HepG2 (cell line): Measurements from ENCODE around the gene BAIAP3. TPM values are rescaled to one million over a fixed set of nuclear protein-coding genes. Genes with fewer than 3 reads are reported as not detected.

ENCODE experiments used
- ARNTL ChIP-seq: sonication (generic); formaldehyde crosslinking; IDR thresholded peaks from 2 replicates; pipeline ENCODE4 v1.4.0; 2020; ENCODE audit warnings: mild to moderate bottlenecking, missing genetic modification reagents
- EP300 ChIP-seq, 3 experiments: sonication (generic) in 1 of 3; formaldehyde crosslinking in 1 of 3; IDR thresholded peaks; 2 replicates each; pipeline versions ENCODE4 v1.5.1 to v1.6.1; 2011 to 2020; ENCODE audit warnings: low read depth in 2 of 3, low read length in 2 of 3, borderline replicate concordance in 1 of 3, improper control_type of control experiment in 1 of 3, mild to moderate bottlenecking in 1 of 3, missing genetic modification reagents in 1 of 3, moderate library complexity in 1 of 3
- EZH2 ChIP-seq: conservative IDR thresholded peaks from 2 replicates; pipeline ENCODE4 v1.6.1; 2012; ENCODE audit warnings: mild to moderate bottlenecking, low read depth, low read length, moderate library complexity
- MAZ ChIP-seq, 2 experiments: sonication (generic) in 1 of 2; formaldehyde crosslinking in 1 of 2; IDR thresholded peaks; 2 replicates each; pipeline versions ENCODE4 v1.5.0 to v1.6.1; 2012 to 2020; ENCODE audit warnings: low read depth in 2 of 2, mild to moderate bottlenecking in 2 of 2, borderline replicate concordance in 1 of 2, improper control_type of control experiment in 1 of 2, low read length in 1 of 2, missing genetic modification reagents in 1 of 2, moderate library complexity in 1 of 2
- NFYC ChIP-seq: IDR thresholded peaks from 2 replicates; pipeline ENCODE4 v1.6.1; 2016; ENCODE audit warnings: missing genetic modification reagents, missing compliant biosample characterization
- REL ChIP-seq: sonication (generic); formaldehyde crosslinking; conservative IDR thresholded peaks from 2 replicates; pipeline ENCODE4 v1.8.0; 2022; ENCODE audit warnings: mild to moderate bottlenecking, missing genetic modification reagents, moderate library complexity
- RFX3 ChIP-seq: IDR thresholded peaks from 2 replicates; pipeline ENCODE4 v1.6.1; 2016; ENCODE audit warnings: missing biosample characterization, missing genetic modification reagents
- ZFP91 ChIP-seq: sonication (generic); formaldehyde crosslinking; IDR thresholded peaks from 2 replicates; pipeline ENCODE4 v1.9.0; 2022; ENCODE audit warnings: missing genetic modification reagents, mild to moderate bottlenecking, borderline replicate concordance
- ZNF260 ChIP-seq: sonication (generic); formaldehyde crosslinking; IDR thresholded peaks from 2 replicates; pipeline ENCODE4 v1.4.0; 2020; ENCODE audit warnings: missing genetic modification reagents, low read depth, mild to moderate bottlenecking, borderline replicate concordance
- ZNF563 ChIP-seq: sonication (generic); formaldehyde crosslinking; IDR thresholded peaks from 2 replicates; pipeline ENCODE4 v1.8.0; 2022; ENCODE audit warnings: mild to moderate bottlenecking, moderate library complexity, missing genetic modification reagents
- ZNF724P ChIP-seq: sonication (generic); formaldehyde crosslinking; IDR thresholded peaks from 2 replicates; pipeline ENCODE4 v1.8.0; 2022; ENCODE audit warnings: missing genetic modification reagents, borderline replicate concordance
- ZNF768 ChIP-seq: sonication (generic); formaldehyde crosslinking; IDR thresholded peaks from 2 replicates; pipeline ENCODE4 v1.4.0; 2020; ENCODE audit warnings: missing genetic modification reagents
- ZNF784 ChIP-seq: sonication (generic); formaldehyde crosslinking; IDR thresholded peaks from 2 replicates; pipeline ENCODE4 v1.5.1; 2020; ENCODE audit warnings: missing genetic modification reagents, mild to moderate bottlenecking, borderline replicate concordance
- polyA plus RNA-seq, 8 experiments: library from polyadenylated mRNA; depleted of rRNA in 3 of 8; stranded (reverse) in 7 of 8; unstranded in 1 of 8; fragments of >200 nt; fragmentation: Illumina TruSeq in 4 of 8; extraction: Trizol in 4 of 8; gene quantifications; 2 replicates each; pipeline versions ENCODE4 v1.2.1 to v1.2.3, GENCODE V29; 2011 to 2016; ENCODE audit warnings: low read depth in 4 of 8, missing spikeins in 1 of 8, mixed read lengths in 1 of 8; ENCODE audit not compliant: insufficient read depth in 1 of 8
- total RNA-seq, 5 experiments: library from RNA; depleted of rRNA; stranded (reverse); fragments of >200 nt; fragmentation: Illumina TruSeq; extraction: Trizol; gene quantifications; 2 replicates each; pipeline ENCODE4 v1.2.3, GENCODE V29; 2016; ENCODE audit warnings: low read depth in 1 of 5

BAIAP3 gene
- total and polyA plus RNA-seq, 2 of the 13 experiments (the other 11 are each of a cell fraction or from before 2014, with no cell fraction given): 3.2 to 5.7 TPM

DNA sequence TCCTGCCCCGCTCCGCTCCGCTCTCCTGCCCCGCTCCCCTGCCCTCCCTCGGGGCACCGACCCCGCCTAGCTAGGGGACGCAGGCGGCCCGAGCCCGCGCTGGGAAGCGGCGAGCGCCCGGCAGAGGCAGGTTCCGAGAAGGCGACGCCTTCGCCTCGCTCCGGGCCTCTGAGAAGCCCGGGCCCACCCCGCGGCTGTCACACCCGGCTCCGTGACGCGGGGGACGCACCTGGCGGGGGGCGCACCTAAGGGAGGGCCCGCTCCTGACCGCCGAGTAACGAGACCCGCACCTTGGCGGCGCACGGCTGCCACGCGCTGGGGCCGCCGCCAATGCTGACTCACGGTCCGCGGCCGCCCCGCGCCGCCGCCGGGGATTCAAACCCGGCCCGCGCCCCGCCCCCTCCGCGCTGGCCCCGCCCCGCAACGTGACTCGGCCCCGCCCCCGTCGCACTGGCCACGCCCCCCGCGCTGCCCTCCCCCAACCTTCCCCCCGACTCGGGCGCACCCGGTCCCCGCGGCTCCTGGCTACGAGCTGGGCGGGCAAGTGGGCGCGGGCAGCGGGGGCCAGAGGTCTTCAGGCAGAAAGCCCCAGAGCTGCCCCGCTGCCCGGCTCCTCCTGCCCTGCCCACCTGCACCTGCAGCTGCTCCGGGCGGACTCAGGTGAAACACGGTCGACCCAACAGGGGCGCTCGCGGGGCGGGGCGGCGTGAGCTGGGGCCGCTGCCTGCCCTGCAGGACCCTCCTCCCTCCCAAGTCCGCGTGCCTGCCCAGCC lies 46.0 kb downstream of the BAIAP3 start (continued):
- TF ChIP-seq ARNTL (CRISPR knock-in tag) (peak; percentile 73), ZNF724P (CRISPR knock-in tag) (0 out of 2 replicates have a peak, but pooled peaks have one; percentile 62), MAZ (IDR thresholded peaks at IDR 0.05; ENCODE audit: borderline replicate concordance, low read depth, low read length) (no peak), MAZ (CRISPR knock-in tag; IDR thresholded peaks at IDR 0.05; ENCODE audit: low read depth) (peak; percentile 29; the same call in 1 of the 2 replicates), EP300 (IDR thresholded peaks at IDR 0.05; ENCODE audit: low read depth in 2 of 2, low read length in 2 of 2) (peak in 1 of 2 experiments; percentile 8; a peak in 1 of 4 replicates), EP300 (CRISPR knock-in tag; IDR thresholded peaks at IDR 0.05; ENCODE audit: borderline replicate concordance) (no peak), EZH2 (no peak), NFYC (no peak), ZNF768 (peak; percentile 38; the same call in 1 of the 2 replicates), ZNF260 (CRISPR knock-in tag) (no peak), ZNF563 (CRISPR knock-in tag) (0 out of 2 replicates have a peak, but pooled peaks have one; percentile 60), RFX3 (CRISPR knock-in tag) (no peak), ZNF784 (CRISPR knock-in tag) (peak; percentile 63; the same call in 1 of the 2 replicates), ZFP91 (CRISPR knock-in tag) (peak; percentile 69; the same call in 1 of the 2 replicates), REL (peak; percentile 57; the same call in 1 of the 2 replicates)
